HG03457 (cell line): Measurements from ENCODE around the gene AURKAIP1.
"Not testable (repeated sequence)": the region's sequence is repeated elsewhere in the genome, so short reads cannot be mapped to it uniquely, and the experiment has no call there.

ENCODE experiments used
- ATAC-seq: cut with Tn5 transposase; IDR thresholded peaks from one replicate; pipeline ENCODE4 v1.9.1; 2021; ENCODE audit warnings: moderate number of reproducible peaks; ENCODE audit not compliant: unreplicated experiment

Gene AURKAIP1

DNA sequence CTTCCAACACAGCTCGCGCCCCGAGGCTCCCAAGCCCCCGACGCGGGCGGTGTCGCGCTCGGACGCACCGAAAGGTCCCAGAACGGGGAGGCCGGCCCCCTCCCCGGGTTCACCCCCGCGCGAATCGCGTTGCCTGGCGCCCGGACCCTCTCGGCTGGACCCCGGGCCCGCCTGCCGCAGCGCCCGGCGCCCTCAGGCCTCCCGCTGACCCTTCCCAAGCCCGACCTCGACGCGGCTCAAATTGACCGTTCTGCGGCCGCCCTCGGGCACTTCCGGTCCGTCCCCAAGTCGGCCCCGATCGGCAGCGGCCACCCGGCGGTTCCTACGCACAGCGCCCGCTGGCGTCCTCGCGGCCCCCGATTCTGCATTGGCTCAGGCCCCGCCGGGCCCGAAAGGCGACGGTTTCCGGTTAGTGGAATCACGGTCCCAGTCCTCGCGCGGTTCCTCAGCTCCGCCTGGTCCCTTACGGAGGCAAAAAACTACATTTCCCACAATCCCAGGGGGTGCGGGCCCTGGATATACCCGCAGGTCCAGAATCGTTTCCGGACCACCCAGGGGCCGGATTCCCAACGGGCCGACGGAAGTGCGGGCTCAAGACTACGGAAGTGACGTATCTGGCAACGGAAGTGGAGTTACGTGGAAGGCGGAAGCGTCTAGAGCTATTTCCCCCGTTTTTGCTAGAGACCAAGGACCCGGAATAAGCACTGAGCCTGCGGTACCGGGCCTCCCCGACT is at the start of gene AURKAIP1:
Gene AURKAIP1 (minus strand): TSS at position 279 of the 734 bp plus-strand sequence. CDS start 451 bp downstream, outside the sequence.
- peak; percentile 69 for ATAC-seq

DNA sequence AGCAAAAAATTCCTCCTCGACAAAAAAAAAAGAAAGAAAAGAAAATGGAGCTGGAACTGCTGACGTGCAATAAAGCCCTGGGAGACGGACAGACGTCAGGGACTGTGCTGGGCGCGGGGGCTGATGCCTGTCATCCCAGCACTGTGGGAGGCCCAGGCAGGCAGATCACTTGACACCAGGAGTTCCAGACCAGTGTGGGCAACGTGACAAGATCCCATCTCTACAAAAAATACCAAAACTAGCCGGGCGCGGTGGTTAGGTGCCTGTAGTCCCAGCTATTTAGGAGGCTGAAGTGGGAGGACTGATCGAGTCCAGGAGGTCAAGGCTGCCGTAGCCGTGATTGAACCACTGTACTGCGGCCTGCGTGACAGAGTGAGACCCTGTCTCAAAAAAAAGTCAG is 49.7 kb upstream of the AURKAIP1 start:
- no peak for ATAC-seq

DNA sequence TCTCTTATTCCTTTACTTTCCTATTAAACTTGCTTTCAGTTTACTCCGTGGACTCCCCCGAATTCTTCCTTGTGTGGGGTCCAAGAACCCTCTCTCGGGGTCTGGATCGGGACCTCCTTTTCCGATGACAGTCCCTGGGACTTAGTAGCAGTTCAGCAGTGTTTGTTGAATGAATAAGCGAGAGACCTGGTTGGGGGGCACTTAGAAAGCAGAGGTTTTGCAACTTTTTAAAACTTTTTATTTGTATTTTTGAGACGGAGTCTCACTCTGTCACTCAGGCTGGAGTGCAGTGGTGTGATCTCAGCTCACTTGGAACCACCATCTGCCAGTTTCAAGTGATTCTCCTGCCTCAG is 48.2 kb upstream of the AURKAIP1 start:
- ATAC-seq: no peak

DNA sequence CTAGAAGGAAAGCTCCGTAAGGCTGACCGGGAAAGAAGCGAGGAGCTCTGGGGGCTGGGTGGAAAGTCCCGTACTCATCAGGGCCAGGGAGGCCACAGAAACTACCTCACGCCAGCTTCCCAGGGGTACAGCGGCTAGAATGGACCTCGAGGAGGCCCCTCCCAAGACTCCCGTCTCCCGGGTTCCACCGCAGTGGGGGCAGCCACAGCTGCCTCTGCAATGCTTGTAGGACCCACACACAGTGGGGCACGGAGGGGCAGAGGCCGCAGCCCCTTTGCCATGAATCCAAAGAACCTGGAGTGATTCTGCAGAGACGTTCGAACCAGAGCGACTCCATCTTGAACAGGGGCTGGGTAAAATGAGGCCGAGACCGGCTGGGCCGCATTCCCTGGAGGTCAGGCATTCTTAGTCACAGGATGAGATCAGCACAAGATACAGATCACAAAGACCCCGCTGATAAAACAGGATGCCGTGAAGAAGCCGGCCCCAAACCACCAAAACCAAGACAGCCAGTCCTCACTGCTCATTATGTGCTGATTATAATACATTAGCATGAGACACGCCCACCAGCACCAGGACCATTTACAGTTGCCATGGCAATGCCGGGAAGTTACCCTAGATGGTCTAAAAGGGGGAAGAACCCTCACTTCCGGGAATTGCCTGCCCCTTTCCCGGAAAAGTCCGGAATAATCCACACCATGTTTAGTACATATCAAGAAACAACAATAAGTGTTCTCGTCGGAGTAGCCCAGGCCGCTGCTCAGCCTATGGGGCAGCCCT is 47.6 kb upstream of the AURKAIP1 start:
- ATAC-seq: no peak

DNA sequence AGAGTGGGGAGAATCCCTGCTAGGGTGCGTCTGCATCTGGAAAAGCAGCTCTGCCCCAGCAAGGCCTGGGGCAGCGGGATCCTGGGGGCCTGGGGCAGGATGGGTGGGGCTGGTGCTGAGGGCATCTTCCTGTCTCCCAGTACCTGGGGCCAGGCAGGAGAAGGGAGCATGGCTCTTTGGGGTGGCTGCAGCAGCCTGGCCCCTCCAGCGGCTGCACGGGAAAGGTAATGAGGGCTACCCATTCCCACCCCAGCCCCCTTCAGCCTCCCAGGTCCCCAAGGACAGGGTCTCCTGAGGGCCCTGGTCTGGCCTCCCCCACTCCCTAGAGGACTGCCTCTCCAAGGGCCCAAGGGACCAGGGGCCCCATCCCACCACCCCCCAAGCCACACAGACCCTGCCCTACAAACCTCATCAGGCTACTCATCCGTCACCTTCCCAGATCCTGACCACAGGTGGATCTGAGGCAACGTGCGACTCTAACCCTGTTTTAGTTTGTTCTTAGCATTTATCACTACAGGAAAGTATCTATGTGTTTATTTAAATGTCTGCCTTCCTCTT is 47.0 kb upstream of the AURKAIP1 start:
- no peak for ATAC-seq

DNA sequence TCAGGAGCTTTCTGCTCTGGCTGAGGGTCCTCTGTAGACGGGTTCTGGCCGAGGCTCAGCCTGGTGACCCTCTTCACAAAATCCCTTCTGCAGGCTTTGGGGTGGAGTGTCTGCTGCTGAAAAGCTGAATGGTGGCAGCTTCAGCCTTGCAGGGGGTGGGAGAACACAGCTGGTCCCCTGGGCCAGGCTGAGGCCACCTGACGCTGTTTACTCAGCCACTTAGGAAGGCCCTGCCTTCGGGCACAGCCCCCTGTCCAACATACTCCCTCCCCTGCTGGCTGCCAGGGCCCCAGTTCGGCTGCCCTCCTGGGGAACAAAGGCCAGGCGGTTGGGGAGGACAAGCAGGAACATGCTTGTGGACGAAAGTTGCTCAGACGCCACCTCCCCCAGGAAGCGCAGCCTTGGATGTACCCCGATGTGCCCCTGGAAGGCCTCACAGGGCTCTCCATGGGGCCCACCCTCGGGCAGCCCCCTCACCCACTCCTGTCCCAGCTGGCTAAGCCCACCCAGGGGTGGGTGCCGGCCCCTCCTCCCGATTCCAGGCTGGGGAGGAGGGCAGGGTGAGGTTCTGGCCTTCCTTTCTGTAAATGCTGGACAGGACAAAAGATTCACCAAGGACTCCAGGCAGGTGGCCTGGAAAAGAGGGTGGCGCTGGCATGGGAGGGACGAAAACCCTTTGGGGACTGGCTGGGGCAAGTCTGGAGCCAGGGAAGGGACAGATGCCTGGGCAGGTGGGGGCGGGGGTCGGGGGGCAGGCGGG is 46.3 kb upstream of the AURKAIP1 start, which contains the start of gene ANKRD65:
Gene ANKRD65 (minus strand): TSS at position 130 of the 760 bp plus-strand sequence. CDS start 271 bp downstream, outside the sequence.
- ATAC-seq: no peak

DNA sequence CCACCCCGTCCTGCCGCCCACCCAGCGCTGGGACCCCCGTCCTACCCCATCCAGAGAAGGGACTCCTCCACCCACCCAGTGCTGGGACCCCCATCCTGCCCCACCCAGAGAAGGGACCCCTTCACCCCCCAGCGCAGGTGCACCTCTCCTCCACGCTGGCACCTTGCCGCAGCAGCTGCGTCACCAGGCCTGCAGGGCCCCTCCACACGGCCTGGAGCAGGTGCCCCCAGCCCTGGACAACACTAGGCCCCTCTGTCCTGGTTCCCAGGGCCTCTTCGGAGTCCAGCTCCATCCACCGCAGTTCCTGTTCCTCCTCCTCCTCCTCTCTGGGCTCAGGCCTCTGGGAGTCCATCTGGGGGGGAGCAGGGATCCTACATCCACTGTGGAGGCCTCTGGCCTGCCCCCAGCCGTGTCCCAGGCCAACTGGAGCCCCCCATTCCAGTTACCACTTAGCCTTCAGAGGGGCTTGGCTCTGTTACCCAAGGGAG is 45.7 kb upstream of the AURKAIP1 start:
- no peak for ATAC-seq

DNA sequence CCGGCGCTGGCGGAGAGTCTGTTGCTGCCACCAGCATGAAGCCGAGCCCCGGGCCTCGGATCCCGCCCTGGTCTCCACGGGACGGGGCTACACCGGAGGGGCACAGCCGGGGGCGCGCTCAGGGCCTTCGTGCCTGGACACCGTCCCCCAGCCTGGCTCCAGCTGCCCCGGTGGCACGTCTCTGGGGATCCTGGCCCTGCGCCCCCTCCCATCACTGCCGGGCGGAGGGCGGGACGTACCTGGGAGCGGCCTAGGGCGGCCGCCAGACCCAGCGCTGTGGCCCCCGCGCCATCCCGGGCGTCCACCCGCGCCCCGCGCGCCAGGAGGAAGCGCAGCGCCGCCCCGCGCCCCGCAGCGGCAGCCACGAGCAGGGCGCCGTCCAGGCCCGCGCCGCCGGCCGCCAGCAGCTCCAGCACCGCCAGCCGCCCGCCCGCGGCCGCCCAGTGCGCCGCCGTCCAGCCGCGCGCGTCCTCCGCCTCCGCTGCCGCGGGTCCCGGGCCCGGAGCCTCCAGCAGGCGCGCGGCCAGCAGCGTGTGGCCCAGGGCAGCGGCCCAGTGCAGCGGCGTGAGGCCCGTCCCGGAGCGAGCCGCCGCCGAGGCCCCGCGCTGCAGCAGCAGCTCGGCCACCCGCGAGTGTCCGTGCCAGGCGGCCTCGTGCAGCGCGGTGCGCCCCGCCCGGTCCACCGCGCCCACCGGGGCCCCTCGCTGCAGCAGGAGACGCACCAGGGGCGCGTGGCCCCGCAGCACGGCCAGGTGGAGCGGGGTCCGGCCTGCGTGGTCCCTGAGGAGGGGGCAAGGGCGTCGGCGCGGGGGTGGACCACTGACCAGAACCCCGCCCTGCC is 45.0 kb upstream of the AURKAIP1 start:
- ATAC-seq: no peak

DNA sequence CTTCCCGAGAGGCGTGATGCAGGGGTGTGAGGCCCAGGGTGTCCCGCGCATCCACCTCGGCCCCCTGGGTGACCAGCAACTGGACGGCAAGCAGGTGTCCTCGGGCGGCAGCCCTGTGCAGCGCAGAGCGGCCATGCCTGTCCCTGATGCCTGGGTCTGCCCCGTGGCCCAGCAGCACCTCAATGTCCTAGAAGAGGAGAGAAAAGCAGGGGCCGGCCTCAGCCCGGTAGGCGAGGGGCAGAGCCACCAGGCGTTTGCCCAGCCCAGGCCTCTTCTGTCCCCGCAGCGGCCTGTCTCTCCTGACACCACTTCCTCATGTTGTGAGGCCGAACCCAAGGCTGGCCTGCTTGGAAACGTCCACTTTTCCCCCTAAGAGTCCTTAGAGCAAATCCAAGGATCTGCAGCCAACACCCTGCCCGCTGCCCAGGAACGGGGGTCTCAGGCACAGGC is 44.4 kb upstream of the AURKAIP1 start:
- no peak for ATAC-seq

DNA sequence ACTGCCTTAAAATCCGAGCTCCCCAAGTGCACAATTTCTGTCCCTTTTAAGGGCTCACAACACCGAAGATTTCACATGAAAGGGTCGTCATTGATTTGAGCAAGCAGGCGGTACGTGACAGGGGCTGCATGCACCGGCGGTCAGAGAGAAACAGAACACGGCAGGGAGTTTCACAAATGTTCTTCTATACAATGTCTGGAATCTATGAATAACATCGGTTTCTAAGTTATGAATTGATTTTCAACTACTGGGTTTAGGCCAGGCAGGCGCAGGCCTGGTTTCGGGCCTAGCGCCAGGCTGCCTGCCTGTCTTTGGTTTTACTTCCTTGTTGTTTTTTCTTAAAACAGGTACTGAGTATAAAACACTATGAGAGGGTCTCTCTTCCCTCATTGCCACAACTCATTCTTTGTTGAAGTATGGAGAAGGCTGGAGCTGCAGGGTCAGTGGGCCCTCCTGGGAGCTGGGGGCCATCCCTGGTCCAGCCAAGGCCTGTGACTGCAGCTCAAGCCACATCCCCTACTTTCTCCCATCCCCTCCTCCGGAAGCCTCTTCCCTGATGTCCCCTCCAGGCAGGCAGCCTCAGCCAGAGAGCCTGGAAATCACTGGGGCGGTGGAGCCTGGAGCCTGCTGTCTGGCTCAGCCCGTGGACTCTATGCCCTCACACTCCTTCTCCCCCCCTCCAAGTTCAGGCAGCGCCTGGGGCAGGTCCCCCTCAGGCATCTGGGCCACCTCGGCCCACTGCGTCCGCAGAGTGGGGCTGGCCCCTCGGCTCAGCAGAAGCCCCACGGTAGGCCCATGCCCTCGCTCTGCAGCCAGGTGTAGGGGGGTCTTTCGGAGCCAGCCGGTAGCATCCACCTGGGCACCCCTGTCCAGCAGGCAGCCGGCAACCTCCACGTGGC is 43.7 kb upstream of the AURKAIP1 start:
- ATAC-seq: no peak

DNA sequence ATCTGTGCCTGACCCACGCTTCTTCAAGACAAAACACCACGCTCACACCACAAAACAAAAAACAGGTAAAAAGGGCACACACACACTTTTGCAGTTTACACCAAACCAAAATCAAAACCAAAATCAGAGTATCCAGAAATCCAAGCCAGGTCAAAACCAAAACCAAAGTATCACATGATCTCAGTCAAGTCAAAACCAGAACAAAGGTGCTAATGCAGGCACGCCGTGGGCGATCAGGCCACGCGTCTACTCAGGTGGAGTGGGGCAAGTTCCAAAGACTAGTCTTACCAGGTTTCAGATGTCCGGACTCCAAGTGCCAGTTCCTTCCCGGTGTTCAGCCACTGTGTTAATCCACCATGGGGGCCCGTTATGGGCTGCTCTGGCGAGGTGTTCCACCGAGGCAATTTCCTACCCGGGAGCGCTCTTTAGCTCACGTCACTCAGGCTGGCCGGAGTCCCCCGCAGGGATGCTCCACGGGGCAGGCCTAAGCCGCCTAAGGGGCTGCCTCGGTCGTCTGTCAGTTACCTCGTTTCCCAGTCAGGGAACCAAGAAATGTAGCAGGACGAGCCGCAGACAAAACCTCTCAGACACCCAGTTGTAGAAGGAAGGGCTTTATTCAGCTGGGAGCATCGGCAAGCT is 42.9 kb upstream of the AURKAIP1 start:
- not testable (repeated sequence) for ATAC-seq

DNA sequence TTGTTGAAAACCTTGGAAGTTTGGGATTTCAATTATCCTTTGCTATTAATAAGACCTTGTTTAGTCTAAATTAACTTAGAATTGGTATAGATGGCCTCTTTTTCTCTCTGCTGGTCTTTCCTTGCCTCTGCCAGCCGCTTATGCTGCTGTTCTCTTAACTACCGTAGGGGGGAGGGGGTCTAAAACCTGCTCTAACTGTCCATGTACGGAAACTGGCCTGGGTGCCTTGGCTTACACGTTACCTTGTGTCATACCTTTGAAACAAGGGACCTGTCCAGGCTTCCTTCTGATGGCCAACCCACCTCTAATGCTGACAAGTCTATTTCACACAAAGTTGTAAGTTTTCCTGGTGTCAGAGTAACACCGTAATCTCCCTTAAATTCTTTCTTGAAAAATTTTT is 42.4 kb upstream of the AURKAIP1 start:
- not testable (repeated sequence) for ATAC-seq

DNA sequence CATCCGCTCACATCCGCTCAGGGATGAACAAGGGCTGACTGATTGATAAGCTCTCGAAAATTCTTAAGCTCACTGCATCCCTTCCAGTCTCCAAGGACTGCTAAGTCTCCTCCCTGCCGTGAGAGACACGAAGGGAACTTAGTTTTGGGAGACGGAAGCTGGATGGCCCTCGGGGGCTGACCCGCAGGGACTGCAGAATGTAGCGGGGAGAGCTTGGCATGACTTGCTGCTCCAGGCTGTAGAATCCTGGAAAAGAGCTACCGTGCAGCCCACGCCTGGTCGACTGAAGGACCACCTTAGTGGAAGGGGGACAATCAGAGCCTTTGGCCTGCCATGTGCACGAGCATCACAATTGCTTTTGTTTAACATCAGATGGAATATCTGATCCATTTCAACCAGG is 40.7 kb upstream of the AURKAIP1 start:
- no peak for ATAC-seq

DNA sequence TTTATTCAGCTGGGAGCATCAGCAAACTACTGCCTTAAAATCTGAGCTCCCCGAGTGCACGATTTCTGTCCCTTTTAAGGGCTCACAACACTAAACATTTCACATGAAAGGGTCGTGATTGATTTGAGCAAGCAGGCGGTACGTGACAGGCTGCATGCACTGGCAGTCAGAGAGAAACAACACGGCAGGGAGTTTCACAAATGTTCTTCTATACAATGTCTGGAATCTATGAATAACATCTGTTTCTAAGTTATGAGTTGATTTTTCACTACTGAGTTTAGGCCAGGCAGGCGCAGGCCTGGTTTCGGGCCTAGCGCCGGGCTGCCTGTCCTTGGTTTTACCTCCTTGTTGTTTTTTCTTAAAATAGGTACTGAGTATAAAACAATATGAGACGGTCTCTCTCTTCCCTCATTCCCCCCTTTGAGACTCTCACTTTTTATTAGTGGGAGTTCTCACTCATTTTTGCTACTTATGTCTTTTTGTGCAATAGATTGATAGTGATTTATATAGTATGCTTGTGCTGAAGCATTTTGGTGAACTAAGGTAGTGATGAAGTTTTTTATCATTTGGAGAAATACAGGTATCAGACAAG is 37.4 kb upstream of the AURKAIP1 start:
- not testable (repeated sequence) for ATAC-seq

DNA sequence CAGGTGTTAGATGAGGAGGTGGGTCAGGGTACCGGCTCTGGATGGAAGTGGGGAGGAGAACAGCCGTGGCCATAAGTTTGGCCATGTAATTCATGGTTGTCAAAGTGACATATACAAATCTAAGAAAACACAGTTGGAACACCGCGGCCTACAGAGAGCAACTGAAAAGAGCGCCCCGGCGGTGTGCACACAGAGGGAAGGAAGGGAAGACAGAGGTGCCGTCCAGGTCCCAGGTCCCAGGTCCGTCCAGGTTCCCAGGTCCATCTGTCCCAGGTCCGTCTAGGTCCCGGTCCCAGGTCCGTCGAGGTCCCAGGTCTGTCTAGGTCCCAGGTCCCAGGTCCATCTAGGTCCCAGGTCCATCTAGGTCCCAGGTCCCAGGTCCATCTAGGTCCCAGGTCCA is 36.6 kb upstream of the AURKAIP1 start:
- no peak for ATAC-seq

DNA sequence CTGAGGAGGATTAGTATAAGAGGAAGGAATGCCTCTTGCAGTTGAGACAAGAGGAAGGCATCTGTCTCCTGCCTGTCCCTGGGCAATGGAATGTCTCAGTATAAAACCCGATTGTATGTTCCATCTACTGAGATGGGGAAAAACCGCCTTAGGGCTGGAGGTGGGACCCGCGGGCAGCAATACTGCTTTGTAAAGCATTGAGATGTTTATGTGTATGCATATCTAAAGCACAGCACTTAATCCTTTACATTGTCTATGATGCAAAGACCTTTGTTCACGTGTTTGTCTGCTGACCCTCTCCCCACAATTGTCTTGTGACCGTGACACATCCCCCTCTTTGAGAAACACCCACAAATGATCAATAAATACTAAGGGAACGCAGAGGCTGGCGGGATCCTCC is 35.2 kb upstream of the AURKAIP1 start:
- ATAC-seq: not testable (repeated sequence)

DNA sequence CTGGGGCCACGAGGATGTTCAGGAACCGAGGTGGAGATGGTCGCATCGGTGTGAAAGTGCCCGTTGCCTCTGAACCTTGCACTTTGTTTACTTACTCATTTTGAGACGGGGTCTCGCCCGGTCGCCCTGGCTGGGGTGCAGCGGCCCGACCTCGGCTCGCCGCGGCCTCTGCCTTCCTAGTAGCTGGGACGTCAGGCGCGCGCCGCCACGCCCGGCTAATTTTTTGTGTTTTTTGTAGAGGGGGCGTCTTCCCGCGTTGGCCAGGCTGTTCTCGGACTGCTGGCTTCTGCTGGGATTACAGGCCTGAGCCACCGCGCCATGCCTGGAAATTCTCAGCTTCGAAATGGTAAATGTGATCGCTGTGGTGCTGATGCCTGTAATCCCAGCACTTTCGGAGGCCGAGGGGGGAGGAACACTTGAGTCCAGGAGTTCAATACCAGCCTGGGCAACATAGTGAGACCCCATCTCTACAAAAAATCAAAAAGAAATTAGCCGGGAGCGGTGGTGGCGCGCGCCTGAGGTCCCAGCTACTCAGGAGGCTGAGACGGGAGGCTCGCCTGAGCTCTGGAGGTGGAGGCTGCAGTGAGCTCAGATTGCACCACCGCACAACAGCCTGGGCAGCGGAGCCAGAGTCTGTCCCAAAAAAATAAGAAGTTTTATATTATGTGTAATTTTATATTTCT is 32.8 kb upstream of the AURKAIP1 start:
- ATAC-seq: no peak
